A549 (cell line): ENCODE data around the gene STRBP. TPM values are rescaled to one million over a fixed set of nuclear protein-coding genes. Genes with fewer than 3 reads are reported as not detected.

Source experiments
- ATAC-seq, 2 experiments: fragments of 200-7000 bp in 1 of 2; fragments of >200 bp in 1 of 2; cut with Nextera tagmentation in 1 of 2; cut with Tn5 transposase in 1 of 2; 3 replicates each; pipeline versions ENCODE4 v1.8.0 to v1.9.1; 2018 to 2020; ENCODE audit warnings: mild to moderate bottlenecking in 1 of 2, moderate library complexity in 1 of 2
- CTCF ChIA-PET: fragments of 300-600 bp; sonication (Branson Sonifier 250); formaldehyde crosslinking; extraction: SDS; loops from one replicate; lab custom pipeline; 2021; ENCODE audit warnings: antibody characterized with exemption, inconsistent platforms; lab: Yijun Ruan, JAX
- POLR2A ChIA-PET: fragments of 350-600 bp; formaldehyde crosslinking; extraction: SDS; loops from one replicate; lab custom pipeline; 2021; ENCODE audit warnings: antibody characterized with exemption, inconsistent platforms; lab: Yijun Ruan, JAX
- DNase-seq, 2 experiments: peaks; one replicate each; pipeline versions ENCODE4 v3.0.0 to v3.0.0-alpha.2; 2011 to 2016; ENCODE audit warnings: low read depth in 1 of 2, low spot score in 1 of 2
- FAIRE-seq: peaks from 2 replicates; lab custom pipeline; 2011; peaks lifted over from hg19 to GRCh38; lab: Jason Lieb, UNC
- H3K27ac ChIP-seq, 2 experiments: fragments of >200 bp; sonication (Bioruptor Twin); formaldehyde crosslinking; 3 replicates each; pipeline ENCODE4 v1.5.1; 2016 to 2017
- H3K4me1 ChIP-seq: fragments of >200 bp; sonication (Bioruptor Twin); formaldehyde crosslinking; 3 replicates; pipeline ENCODE4 v1.6.1; 2016
- H3K4me2 ChIP-seq: fragments of >200 bp; sonication (Bioruptor Twin); formaldehyde crosslinking; 3 replicates; pipeline ENCODE4 v1.6.1; 2016
- H3K4me3 ChIP-seq: fragments of >200 bp; sonication (Bioruptor Twin); formaldehyde crosslinking; 3 replicates; pipeline ENCODE4 v1.5.1; 2016
- H3K9me3 ChIP-seq: fragments of >200 bp; sonication (Bioruptor Twin); formaldehyde crosslinking; 3 replicates; pipeline ENCODE4 v1.6.1; 2016
- ATOH8 ChIP-seq: fragments of 250-450 bp; sonication (Bioruptor Pico); IDR thresholded peaks from 2 replicates; pipeline ENCODE4 v1.5.0; 2020; ENCODE audit warnings: low read depth, mild to moderate bottlenecking, moderate library complexity
- BCL3 ChIP-seq: fragments of >200 bp; sonication (Bioruptor Twin); formaldehyde crosslinking; IDR thresholded peaks from 3 replicates; pipeline ENCODE4 v1.6.1; 2016
- BHLHE40 ChIP-seq: IDR thresholded peaks from 2 replicates; pipeline ENCODE4 v1.6.1; 2012; ENCODE audit warnings: low read depth, low read length, inconsistent platforms
- CBX2 ChIP-seq: fragments of 200-600 bp; sonication (generic); IDR thresholded peaks from 2 replicates; pipeline ENCODE4 v1.6.1; 2016; ENCODE audit warnings: low read depth, mild to moderate bottlenecking, borderline replicate concordance
- CBX8 ChIP-seq: fragments of 200-600 bp; sonication (generic); IDR thresholded peaks from 2 replicates; pipeline ENCODE4 v1.6.1; 2016
- CEBPB ChIP-seq, 2 experiments: fragments of >200 bp in 1 of 2; sonication (Bioruptor Twin) in 1 of 2; formaldehyde crosslinking in 1 of 2; IDR thresholded peaks; 2 replicates each; pipeline ENCODE4 v1.6.1; 2012 to 2016
- CHD2 ChIP-seq: fragments of 150-350 bp; IDR thresholded peaks from 2 replicates; pipeline ENCODE4 v1.6.1; 2014; ENCODE audit warnings: low read length; ENCODE audit not compliant: partially characterized antibody
- CHD4 ChIP-seq: fragments of 200-600 bp; sonication (generic); IDR thresholded peaks from 2 replicates; pipeline ENCODE4 v1.6.1; 2016; ENCODE audit warnings: antibody characterized with exemption, mild to moderate bottlenecking, borderline replicate concordance
- E2F6 ChIP-seq: IDR thresholded peaks from 2 replicates; pipeline ENCODE4 v1.6.1; 2012; ENCODE audit warnings: low read depth, borderline replicate concordance
- ELK1 ChIP-seq: fragments of 150-350 bp; IDR thresholded peaks from 2 replicates; pipeline ENCODE4 v1.6.1; 2014; ENCODE audit warnings: low read depth, mild to moderate bottlenecking, low read length
- EP300 ChIP-seq, 2 experiments: fragments of >200 bp; sonication (Bioruptor Twin); formaldehyde crosslinking; IDR thresholded peaks; 2 replicates in 1 of 2; 3 replicates in 1 of 2; pipeline ENCODE4 v1.6.1; 2016 to 2017
- ESRRA ChIP-seq: fragments of 150-350 bp; IDR thresholded peaks from 2 replicates; pipeline ENCODE4 v1.6.1; 2014; ENCODE audit warnings: mild to moderate bottlenecking, low read length, borderline replicate concordance
- FOXS1 ChIP-seq: fragments of 250-450 bp; sonication (Bioruptor Pico); IDR thresholded peaks from 2 replicates; pipeline ENCODE4 v1.5.0; 2020; ENCODE audit warnings: mild to moderate bottlenecking, moderate library complexity
- HES2 ChIP-seq: fragments of >200 bp; sonication (Bioruptor Twin); formaldehyde crosslinking; IDR thresholded peaks from 2 replicates; pipeline ENCODE4 v1.6.1; 2016
- HOXB13 ChIP-seq: fragments of 250-450 bp; sonication (Bioruptor Pico); IDR thresholded peaks from 2 replicates; pipeline ENCODE4 v1.5.0; 2020; ENCODE audit warnings: low read depth, mild to moderate bottlenecking, moderate library complexity
- JUN ChIP-seq, 2 experiments: fragments of >200 bp; sonication (Bioruptor Twin); formaldehyde crosslinking; IDR thresholded peaks; 2 replicates in 1 of 2; 3 replicates in 1 of 2; pipeline ENCODE4 v1.6.1; 2016 to 2017
- JUNB ChIP-seq: fragments of >200 bp; sonication (Bioruptor Twin); formaldehyde crosslinking; IDR thresholded peaks from 2 replicates; pipeline ENCODE4 v1.6.1; 2016
- KDM5A ChIP-seq: fragments of 200-600 bp; sonication (generic); IDR thresholded peaks from 2 replicates; pipeline ENCODE4 v1.6.1; 2016; ENCODE audit warnings: antibody characterized with exemption, mild to moderate bottlenecking
- MAFK ChIP-seq: fragments of 450-650 bp; IDR thresholded peaks from 2 replicates; pipeline ENCODE4 v1.6.1; 2014; ENCODE audit not compliant: partially characterized antibody
- MAZ ChIP-seq: fragments of 150-350 bp; IDR thresholded peaks from 2 replicates; pipeline ENCODE4 v1.6.1; 2014; ENCODE audit warnings: antibody characterized with exemption, low read depth, low read length, borderline replicate concordance
- PBX3 ChIP-seq: IDR thresholded peaks from 2 replicates; pipeline ENCODE4 v1.6.1; 2012
- POLR2A ChIP-seq: IDR thresholded peaks from 2 replicates; pipeline ENCODE4 v1.6.1; 2012; ENCODE audit warnings: mild to moderate bottlenecking, low read length
- RAD21 ChIP-seq, 2 experiments: fragments of >200 bp in 1 of 2; sonication (Bioruptor Twin) in 1 of 2; formaldehyde crosslinking in 1 of 2; IDR thresholded peaks in 1 of 2; conservative IDR thresholded peaks in 1 of 2; 2 replicates in 1 of 2; 3 replicates in 1 of 2; pipeline ENCODE4 v1.6.1; 2012 to 2018; ENCODE audit warnings: inconsistent platforms in 1 of 2
- SMC3 ChIP-seq: fragments of >200 bp; sonication (Bioruptor Twin); formaldehyde crosslinking; IDR thresholded peaks from 3 replicates; pipeline ENCODE4 v1.6.1; 2018; ENCODE audit warnings: inconsistent platforms
- TP53 ChIP-seq: fragments of 250-450 bp; sonication (Bioruptor Pico); IDR thresholded peaks from 2 replicates; pipeline ENCODE4 v1.5.0; 2021; ENCODE audit warnings: mild to moderate bottlenecking, moderate library complexity
- ZC3H11A ChIP-seq: fragments of 450-650 bp; IDR thresholded peaks from 2 replicates; pipeline ENCODE4 v1.6.1; 2014; ENCODE audit warnings: antibody characterized with exemption, mild to moderate bottlenecking
- ZNF302 ChIP-seq: fragments of 250-450 bp; sonication (Bioruptor Pico); IDR thresholded peaks from 2 replicates; pipeline ENCODE4 v1.9.0; 2021; ENCODE audit warnings: inconsistent platforms, mild to moderate bottlenecking, moderate library complexity
- WGBS: methylation state at CpG from one replicate; pipeline ENCODE4 v1.1.6; 2017; ENCODE audit errors: missing lambda C conversion rate; 5-methylcytosine and 5-hydroxymethylcytosine counted together
- polyA plus RNA-seq, 4 experiments: library from polyadenylated mRNA; depleted of rRNA in 3 of 4; stranded (reverse); fragments of >200 nt; fragmentation: RNase III in 1 of 4; extraction: RNeasy Plus Mini Kit Qiagen cat#74134 plus additional on column Dnase treatment in 1 of 4; gene quantifications; 2 replicates in 3 of 4; 3 replicates in 1 of 4; pipeline ENCODE4 v1.2.3, GENCODE V29; 2011 to 2017

STRBP gene
- polyA plus RNA-seq, 2 of the 4 experiments (the other 2 are of a cell fraction), result 20.4 to 34.0 TPM

GRCh38 chr9:123248630-123249029 is 19.8 kb downstream of the STRBP start:
- FAIRE-seq (no peak), DNase-seq (no peak), ATAC-seq (no peak)
- TF ChIP-seq ZC3H11A (no peak), KDM5A (no peak), ELK1 (no peak), BHLHE40 (no peak), FOXS1 (CRISPR knock-in tag) (no peak), CBX8 (no peak), EP300 (IDR thresholded peaks at IDR 0.05) (no peak), CBX2 (no peak)
- H3K9me3 ChIP-seq, result no peaks in the 10 kb centered on the region
- CTCF ChIA-PET, result interaction anchor here (1.0 to 1.2 kb wide), 2 partner anchors 10 to 12 kb away, joined by 3 to 5 read pairs; no protein-coding TSS in a partner anchor
- H3K27ac ChIP-seq, result no peak overlapping the region
- H3K4me1 ChIP-seq, result no peaks in the 10 kb centered on the region
- no peak overlapping the region for H3K4me3 ChIP-seq
- POLR2A ChIA-PET, result no interaction called here
- 79% methylated on average over 2 of the region's 2 CpGs for WGBS
- no peak overlapping the region for H3K4me2 ChIP-seq

GRCh38 chr9:123246534-123246933 is 21.9 kb downstream of the STRBP start:
- CTCF ChIA-PET, result no interaction called here
- TF ChIP-seq JUNB (no peak), PBX3 (no peak), JUN (IDR thresholded peaks at IDR 0.05) (no peak), RAD21 (conservative IDR thresholded peaks at IDR 0.05 in 1 of 2, IDR thresholded peaks at IDR 0.05 in 1 of 2) (no peak), POLR2A (no peak), CHD2 (no peak), BHLHE40 (no peak), CEBPB (IDR thresholded peaks at IDR 0.05) (no peak), SMC3 (no peak), ATOH8 (CRISPR knock-in tag) (no peak), E2F6 (no peak), HOXB13 (no peak), HES2 (no peak), TP53 (CRISPR knock-in tag) (no peak), CHD4 (no peak), ZNF302 (no peak), ESRRA (no peak), BCL3 (no peak), MAZ (no peak), MAFK (no peak)
- Histone ChIP-seq H3K9me3 (no peaks in the 10 kb centered on the region), H3K27ac (no peak overlapping the region), H3K4me2 (no peak overlapping the region), H3K4me1 (no peaks in the 10 kb centered on the region), H3K4me3 (no peak overlapping the region)
- DNase-seq, result no peak
- POLR2A ChIA-PET, result no interaction called here
- FAIRE-seq, result no peak
- no peak for ATAC-seq
